Ureter (tissue), 1 donor: Measurements from ENCODE around the gene FOXD2. TPM values are rescaled to one million over a fixed set of nuclear protein-coding genes. Genes with fewer than 3 reads are reported as not detected.

Experiments
- DNase-seq: peaks from one replicate; pipeline ENCODE4 v3.0.0-alpha.2; 2020; ENCODE audit warnings: low spot score
- total RNA-seq: library from RNA; stranded (reverse); gene quantifications from one replicate; pipeline ENCODE4 v1.2.4, GENCODE V29; 2023
- donor health status: DM: yes; HTN: yes; CAD: no.

FOXD2 gene
- total RNA-seq: 0.34 TPM

DNA sequence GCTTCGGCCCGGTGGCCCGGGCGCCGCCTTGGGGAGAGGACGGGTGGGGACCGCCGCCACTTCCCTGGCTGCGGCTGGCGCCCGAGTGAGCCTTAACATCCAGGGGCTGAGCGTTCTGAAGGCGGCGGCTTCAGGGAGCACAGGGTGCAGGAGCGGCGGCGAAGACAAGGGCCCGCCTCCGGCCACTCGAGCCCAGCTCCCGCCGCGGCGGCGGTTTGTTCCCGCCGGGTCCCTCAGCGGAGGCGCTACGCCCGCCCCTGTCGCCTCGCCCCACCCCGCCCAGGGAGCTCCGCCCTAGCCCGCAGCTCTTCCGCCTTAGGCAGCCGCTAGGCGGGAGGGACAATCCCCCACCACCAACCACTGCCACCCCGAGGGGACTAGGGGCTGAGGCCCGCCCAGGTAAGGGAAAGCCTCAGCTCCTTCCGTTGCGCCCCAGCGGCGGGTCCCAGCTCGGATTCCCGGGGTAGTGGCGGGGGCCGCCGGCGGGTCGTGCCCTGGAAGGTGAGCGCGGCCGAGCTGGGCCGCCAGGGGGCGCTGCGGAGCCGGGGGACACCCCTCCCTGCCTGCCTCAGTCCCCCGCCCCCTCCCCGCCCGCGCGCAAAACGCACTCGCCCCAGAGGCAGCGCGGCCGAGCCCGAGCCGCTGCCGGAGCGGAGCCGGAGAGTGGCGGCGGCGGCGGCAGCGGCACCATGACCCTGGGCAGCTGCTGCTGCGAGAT lies at the start of gene FOXD2:
Gene FOXD2 (plus strand): TSS at position 598 of the 718 bp plus-strand sequence. CDS start 92 bp downstream, at position 690.
- peak; percentile 88 for DNase-seq

DNA sequence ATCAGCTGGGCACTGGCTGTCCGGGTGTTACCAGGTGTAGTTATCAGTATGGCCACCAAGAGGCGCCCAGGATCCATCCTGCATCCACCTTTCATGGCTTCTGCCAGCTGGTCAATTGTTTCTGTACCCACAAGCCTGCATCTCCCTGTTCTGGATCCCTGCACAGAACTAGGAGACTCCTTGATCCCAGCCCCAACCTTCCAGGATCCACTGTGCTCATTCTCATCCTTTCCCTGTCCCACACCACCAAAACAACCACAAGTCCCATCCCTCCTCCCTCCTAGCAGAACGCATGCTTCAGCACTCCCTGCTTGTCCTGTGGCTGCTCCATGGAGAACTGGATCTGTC lies 49.0 kb upstream of the FOXD2 start:
- peak; percentile 61 for DNase-seq

DNA sequence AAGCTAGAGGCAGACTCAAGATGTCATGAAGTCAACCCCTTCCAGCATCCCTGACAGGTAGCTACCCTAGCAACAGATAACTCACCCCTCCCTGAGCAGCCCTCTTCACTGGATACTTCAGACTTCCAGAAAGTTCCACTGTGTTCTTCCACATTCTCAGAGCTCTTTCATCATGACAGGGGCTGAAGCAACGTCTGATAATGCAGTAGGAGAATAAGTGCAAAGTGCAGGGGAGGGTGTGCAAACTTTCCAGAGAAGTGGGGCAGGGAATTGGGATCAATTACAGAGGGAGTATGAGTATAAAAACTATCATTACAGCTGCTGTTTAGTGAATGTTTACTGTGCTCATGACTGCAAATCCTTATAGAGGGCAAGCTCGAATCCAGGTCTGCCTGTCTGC lies 48.1 kb upstream of the FOXD2 start:
- no peak for DNase-seq

DNA sequence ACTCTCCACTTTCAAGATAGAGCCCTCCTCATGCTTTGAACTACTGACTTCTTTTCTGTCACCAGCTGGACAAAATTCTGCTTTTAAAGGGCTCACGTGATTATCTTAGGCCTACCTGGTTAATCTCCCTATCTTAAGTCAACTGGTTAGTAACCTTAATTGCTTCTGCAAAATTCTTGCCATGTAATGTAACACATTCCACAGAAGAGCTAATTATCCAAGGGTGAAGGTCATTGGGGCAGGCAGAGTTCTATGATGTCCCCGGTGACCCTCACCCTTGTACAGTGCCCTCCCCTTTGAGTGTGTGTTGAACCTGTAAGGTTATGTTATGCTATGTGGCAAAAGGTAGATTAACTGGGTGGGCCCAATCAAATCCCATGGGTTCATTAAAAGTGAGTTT lies 47.0 kb upstream of the FOXD2 start:
- DNase-seq: no peak

DNA sequence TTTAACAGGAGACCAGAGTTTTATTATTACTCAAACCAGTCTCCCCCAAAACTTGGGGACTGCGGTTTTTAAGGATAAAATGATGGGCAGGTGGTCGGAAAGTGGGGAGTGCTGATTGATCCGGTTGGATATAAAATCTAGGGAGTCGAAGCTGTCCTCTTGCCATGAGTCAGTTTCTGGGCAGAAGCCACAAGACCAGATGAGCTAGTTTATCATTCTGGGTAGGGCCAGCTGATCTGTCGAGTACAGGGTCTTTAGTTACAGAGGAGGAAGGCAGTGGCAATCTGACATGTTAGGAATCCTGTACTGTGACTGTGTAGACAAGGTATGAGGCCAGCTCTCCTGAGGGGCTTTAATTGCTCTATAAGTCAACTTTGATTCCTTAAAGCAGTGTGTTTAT lies 44.7 kb upstream of the FOXD2 start:
- no peak for DNase-seq

DNA sequence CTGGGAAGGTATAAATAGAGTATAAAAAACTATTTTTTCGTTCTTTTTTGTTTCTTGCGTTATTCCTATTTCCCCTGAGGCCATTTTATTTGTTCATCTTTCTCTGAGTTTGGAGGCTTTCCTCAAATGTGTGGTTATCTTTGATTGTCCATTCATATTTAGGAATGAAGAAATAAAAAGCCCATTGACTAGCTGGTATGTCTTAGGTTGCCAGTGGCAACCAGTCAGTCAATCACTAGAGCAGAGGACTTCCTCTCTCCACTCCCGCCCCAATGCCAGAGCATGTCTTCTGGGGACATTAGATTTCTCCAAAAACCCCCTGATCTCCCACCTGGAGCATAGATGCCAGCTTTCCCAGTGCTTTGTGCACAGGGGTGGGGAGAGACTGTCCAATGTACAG lies 42.4 kb upstream of the FOXD2 start:
- DNase-seq: no peak

DNA sequence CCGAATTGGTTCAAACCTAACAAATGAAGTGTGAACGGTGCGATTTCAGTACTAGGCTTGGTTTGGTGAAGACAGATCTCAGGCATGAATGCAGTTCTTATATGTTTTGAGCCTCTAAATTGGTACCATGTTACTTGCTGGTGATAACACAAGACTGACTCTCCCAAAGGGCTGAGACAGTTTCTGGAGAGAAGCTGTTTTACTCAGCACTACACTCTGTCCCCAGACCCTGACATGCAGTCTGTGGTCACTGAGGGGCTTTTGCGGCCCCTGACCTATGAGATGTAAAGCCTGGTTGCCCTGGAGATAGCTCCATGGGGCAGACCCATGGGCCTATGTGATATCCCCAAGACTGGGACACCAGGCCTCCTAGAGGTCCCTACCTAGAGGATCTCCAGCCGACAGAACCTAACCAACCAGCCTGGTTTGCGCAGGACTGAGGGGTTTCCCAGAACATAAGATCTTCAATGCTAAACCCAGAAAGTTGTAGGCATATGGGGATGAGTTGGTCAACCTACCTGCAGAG lies 41.1 kb upstream of the FOXD2 start:
- DNase-seq: peak; percentile 19

DNA sequence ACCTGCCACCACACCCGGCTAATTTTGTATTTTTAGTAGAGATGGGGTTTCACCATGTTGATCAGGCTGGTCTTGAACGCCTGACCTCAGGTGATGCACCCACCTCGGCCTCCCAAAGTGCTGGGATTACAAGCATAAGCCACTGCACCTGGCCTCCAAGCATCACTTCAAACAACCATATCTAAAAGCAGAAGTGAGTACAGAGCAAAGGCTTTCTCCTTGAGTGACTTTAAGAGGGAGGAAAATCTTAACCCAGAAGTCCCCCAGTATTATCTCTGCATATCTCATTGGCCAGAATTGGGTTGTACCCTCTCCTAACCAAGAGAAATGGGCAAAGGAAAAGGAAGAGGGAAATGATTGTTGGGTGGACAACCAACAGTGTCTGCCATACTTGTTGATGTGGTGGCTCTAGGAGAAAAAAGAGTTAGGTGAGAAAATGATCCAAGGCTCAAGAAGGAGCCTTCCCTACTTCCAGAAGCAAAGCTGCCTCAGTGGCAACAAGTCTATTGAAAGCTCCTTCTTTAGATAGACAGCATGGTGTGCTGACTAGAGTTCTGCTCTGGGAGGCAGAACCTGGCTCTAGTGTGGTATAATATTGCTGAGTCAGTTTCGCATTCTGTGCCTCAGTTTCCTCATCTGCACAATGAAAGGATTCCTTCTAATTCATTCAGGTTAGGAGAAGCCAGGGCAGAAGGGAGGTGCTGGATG lies 38.6 kb upstream of the FOXD2 start:
- DNase-seq: no peak

DNA sequence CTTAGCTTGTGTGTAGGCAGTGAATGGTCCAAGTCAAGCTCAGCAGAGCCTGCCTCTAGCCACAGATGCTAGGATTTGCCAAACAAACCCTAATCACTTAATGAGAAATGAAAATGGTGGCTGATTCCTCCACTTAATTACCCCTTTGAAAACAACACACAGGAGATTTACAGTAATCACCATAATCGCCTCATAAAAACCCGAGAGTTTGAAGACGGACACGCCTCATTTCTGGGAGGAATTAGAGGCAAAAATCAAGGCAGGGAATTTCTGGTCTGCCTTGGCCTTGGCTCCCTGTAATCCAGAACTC lies 38.0 kb upstream of the FOXD2 start:
- DNase-seq: no peak

DNA sequence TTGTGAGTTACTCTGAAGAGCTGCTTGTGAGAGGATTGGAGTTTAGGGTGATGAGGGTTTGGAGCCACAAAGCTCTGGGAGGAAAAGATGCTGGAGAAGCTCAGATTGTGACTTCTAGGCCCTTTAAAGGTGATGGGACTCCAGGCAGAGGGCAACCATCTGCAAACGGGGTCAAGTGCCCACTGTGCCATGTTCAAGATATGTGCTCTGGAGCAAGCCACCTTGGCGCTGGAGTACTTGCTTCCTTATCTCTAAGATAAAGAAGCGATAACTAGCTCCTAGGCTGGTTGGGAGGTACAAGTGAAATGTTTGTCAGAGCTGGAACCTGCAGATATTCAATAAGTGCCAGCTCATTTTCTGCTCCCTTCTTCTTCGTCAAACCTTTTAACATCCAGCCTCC lies 36.1 kb upstream of the FOXD2 start:
- no peak for DNase-seq

DNA sequence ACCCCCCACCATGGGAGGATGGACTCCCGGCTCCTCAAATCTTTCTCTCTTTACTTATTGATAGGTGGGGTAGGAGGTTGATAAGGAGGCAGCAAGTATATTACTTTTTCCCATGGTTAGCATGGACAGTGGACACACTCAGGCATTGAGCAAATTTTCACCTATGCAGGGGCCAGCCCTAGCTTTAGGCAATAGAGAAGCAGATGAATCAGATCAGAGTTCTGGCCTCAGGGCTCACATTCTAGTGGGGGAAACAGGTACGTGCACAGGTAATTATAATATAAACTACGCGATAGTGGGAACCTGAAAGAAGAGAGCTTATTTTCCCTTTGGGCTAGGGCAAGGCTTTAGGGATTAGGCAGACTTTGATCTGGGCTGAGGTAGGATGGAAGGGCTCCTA lies 35.3 kb upstream of the FOXD2 start:
- no peak for DNase-seq

DNA sequence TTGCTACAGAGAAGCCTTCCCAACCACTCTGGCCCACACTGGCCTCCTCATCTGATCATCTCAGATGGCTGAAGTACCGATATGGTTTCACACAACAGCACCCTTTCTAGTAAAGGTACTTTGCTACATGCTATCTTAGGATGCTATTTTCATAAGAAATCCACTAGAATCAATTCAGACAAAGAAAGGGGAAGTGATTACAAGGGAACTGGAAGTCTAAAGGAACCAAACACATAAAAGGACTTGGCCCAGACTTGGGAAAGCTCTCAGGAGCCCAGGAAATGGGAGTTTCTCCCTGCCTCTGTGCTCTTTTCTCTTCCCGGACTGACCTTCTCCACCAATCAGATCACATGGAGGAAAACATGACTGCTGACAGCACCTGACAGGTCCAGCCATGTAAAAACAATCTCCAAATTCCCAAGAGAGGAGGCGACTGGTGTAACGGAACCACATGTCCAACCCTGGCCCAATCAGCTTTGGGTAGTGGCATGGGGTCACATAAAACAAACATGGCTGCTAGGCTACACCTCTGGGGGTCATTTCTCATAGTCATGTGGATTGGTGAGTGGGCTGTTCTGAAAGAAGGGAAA lies 34.4 kb upstream of the FOXD2 start:
- no peak for DNase-seq

DNA sequence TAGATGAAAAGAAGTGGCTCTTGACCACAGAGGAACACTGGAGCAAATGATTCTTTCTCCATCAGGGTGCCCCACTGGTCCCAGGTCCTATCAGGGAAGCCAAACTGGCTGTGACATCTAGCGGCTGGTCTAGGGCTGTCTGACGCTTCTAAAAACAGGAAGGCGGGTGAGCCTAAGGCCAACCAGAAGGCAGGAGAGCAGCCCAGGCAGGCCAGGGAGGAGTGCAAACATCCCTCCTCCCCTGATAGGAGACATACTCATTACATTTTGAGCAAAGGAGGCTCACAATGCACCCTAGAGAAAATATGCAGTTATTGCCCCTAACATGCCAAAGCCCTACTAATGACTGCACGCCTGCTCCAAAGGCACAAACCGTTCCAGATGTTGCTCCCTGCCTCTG lies 32.1 kb upstream of the FOXD2 start:
- DNase-seq: no peak

DNA sequence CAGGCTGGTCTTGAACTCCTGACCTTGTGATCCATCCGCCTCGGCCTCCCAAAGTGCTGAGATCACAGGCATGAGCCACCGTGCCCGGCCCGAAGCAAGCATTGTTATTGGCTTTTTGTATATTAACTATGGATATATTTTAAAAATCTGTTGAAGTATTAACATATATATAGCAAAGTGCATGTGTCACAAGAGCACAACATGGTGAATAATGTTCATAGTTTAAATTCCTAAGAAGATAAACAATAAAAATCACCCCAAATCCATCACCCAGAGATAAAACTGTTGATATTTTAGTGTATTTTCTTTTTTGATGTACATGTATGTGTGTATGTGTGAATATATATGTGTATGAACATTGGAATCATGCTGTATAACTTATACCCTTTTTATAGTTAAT lies 30.9 kb upstream of the FOXD2 start:
- DNase-seq: no peak

DNA sequence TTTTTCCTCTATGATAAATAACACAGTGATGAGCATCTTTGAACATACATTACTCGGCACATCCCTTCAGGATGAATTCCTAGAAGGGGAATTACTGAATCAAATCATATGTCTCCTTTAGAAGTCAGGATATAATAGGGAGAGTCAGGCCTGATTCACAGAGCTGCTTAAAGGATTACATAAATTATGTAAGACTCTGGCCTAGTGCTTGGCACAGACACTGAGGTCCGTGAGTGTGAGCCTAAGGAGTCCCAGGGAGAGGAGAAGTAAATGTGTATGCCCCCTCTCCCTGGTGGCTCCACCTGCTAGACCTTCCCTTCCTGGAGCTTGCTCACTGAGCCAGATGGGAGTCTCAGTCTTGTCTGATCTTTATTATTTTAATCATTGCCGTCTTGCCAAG lies 30.4 kb upstream of the FOXD2 start:
- no peak for DNase-seq

DNA sequence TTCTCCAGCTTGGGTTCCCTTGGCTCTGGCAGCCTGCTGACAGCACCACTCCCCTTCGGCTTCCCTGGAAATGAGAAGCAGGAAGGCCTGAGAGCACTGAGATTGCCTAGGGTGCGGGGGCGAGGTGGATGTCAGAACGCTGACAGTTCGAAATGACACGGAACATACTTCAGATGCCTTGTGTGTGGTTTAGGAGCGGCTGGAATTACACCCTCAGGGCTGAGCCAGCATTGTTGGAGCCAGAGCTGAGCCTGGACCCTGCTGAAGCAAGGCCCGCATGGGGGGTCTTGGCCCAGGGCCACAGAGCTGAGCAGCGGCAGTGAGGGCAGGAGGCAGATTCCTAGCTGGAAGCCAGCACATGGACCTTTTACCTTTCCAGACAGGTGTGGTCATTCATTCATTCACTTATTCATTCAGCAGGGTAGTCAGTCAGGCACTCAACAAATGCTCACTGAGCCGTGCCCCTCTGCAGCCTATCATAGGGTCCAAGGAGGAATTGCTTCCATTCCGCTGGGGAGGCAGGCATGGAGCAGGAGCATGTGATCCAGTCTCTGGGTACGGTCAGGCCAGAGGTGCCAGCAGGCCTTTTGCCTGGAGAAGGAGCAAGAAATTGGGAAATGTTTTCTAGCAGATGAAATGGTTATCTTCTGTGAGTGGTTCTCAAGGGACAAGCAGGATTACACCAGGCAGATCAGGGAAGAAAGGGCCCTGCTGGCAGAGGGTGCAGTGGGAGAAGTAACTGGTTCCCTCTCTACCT lies 28.4 kb upstream of the FOXD2 start:
- no peak for DNase-seq

DNA sequence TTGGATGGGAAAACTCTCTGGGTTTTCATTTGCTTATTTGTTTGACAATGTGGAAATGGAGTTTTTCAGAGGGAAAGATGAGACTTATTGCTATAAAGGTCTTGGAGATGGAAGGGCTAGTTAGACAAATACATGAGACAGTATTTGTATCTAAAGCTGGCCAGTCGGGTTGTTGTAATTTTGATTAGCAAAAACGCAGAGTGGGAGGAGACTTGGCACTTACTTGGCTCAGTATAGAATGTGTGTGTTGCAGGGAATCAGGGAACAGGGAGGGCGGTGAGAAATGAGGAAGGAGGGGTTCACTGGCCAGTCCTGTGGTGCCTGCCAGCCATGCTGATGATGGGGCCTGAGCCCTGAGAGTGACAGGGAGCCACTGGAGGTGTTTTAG lies 27.8 kb upstream of the FOXD2 start:
- no peak for DNase-seq

DNA sequence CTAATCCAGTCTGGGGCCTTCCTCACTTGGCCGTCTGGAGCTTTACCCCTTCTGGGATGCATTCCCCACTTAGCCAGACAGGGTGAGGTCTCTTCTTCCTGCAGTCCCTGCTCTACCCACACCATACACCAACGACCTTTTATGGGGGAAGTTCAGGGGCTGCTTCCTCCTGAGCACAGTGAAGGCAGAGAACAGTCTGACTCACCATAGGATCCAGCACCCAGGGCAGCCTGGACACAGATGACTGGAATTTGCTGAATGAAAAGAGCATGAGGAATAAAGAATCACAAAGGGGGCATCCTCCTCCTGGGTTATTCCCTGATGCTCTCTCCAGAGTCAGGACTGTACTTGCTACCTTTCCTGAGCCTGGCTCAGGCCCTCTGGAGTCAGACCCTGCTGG lies 26.4 kb upstream of the FOXD2 start:
- no peak for DNase-seq

DNA sequence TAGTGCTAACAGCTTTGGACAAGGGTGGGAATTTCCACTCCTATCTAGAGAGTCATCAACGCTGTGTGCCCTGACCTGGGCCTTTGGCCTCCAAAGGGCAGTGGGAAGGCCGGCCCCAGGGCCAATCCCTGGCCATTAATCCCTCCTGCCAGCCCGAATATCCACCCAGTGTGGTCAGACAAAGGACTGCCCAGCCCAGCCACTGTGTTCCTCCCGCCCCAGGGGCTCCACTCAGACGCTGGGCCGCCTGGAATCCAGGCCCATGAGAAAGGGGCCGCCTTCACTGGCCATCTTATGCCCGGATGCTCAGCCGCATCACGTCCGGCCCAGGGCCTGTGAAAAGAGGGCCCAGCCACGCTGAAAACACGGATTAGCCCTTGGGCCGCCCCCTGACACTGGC lies 25.4 kb upstream of the FOXD2 start:
- no peak for DNase-seq

DNA sequence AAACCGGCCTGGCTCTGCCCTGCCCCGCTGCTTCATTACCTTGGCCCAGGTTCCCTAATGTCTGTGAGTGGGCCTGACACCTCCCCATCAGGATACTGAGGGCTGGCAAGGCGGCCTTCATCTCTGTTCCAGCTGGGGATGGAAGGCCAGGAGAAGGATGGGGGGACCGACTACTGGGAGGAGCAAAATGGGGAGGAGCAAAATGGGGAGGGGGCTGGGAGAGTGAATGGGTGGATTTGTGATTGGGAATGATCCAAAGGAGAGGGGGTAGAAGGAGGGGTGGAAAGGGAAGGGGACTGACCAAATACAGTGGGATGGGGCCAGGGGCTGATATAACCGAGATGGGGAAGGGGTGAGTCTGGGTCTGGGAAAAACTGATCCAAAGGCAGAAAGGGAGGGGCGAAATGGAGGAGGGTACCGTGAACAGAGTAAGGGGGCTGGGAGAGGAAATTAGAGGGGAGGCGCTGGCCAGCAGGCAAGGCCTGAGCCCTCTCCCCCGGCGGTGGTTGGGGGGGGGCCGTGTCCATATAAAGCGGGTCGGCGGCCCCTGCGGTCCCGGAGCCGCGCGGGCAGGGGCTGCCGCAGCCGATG lies 22.0 kb upstream of the FOXD2 start, which contains the start of gene FOXE3:
Gene FOXE3 (plus strand): TSS at position 558 of the 591 bp plus-strand sequence. CDS start 31 bp downstream, at position 589.
- DNase-seq: no peak

DNA sequence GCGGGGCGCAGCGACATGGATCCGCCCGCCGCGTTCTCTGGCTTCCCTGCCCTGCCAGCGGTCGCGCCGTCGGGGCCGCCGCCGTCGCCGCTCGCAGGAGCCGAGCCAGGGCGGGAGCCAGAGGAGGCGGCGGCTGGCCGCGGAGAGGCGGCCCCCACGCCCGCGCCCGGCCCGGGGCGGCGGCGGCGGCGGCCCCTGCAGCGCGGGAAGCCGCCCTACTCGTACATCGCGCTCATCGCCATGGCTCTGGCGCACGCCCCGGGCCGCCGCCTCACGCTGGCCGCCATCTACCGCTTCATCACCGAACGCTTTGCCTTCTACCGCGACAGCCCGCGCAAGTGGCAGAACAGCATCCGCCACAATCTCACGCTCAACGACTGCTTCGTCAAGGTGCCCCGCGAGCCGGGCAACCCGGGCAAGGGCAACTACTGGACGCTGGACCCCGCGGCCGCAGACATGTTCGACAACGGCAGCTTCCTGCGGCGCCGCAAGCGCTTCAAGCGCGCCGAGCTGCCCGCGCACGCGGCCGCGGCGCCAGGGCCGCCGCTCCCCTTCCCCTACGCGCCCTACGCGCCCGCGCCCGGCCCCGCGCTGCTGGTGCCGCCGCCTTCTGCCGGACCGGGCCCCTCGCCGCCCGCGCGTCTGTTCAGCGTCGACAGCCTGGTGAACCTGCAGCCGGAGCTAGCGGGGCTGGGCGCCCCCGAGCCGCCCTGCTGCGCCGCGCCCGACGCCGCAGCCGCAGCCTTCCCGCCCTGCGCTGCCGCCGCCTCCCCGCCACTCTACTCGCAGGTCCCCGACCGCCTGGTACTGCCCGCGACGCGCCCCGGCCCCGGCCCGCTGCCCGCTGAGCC lies 21.3 kb upstream of the FOXD2 start:
- DNase-seq: no peak
